Tibial artery (tissue), 4 donors: ENCODE results near the gene ISCA2.
A peak's percentile ranks its signal among the peaks of the same experiment; 100 is the strongest.

ENCODE experiments used
- DNase-seq, 2 donors: peaks; one replicate each; pipeline ENCODE4 v3.0.0-alpha.2; 2019
- H3K27ac ChIP-seq, 2 donors: fragments of 200-600 bp; sonication (generic) in 1 of 2; 1 replicate in 1 of 2; 2 replicates in 1 of 2; pipeline ENCODE4 v1.5.1; 2018 to 2019; ENCODE audit warnings: mild to moderate bottlenecking in 1 of 2
- H3K27me3 ChIP-seq, 2 donors: fragments of 200-600 bp; sonication (generic) in 1 of 2; one replicate each; pipeline versions ENCODE4 v1.5.1 to v1.6.0; 2016 to 2019
- H3K36me3 ChIP-seq, 3 donors: fragments of 200-600 bp; sonication (generic) in 2 of 3; one replicate each; pipeline ENCODE4 v1.5.1; 2016 to 2019; ENCODE audit warnings: mild to moderate bottlenecking in 2 of 3
- H3K4me1 ChIP-seq, 4 donors: fragments of 200-600 bp; sonication (generic) in 2 of 4; 1 replicate in 3 of 4; 2 replicates in 1 of 4; pipeline ENCODE4 v1.5.1; 2016 to 2019
- H3K4me3 ChIP-seq, 2 donors: fragments of 200-600 bp; sonication (generic) in 1 of 2; 1 replicate in 1 of 2; 2 replicates in 1 of 2; pipeline ENCODE4 v1.5.1; 2018 to 2019; ENCODE audit warnings: mild to moderate bottlenecking in 2 of 2
- H3K9me3 ChIP-seq, 3 donors: fragments of 200-600 bp; sonication (generic) in 1 of 3; one replicate each; pipeline ENCODE4 v1.5.1; 2016 to 2019
- intact Hi-C: fragments of 100-400 bp; cut with DNase I; formaldehyde crosslinking; loops from one replicate; pipeline ENCODE4 v1.15.0; 2023; ENCODE audit warnings: low total_unique reads
- TF ChIP-seq, protein P1 (sequence below), 2 experiments: fragments of 200-600 bp in 1 of 2; fragments of 450-650 bp in 1 of 2; IDR thresholded peaks; one replicate each; pipeline ENCODE4 v1.5.1; 2017 to 2019; ENCODE audit warnings: antibody characterized with exemption in 2 of 2, mild to moderate bottlenecking in 1 of 2, moderate library complexity in 1 of 2

The ISCA2 gene

DNA sequence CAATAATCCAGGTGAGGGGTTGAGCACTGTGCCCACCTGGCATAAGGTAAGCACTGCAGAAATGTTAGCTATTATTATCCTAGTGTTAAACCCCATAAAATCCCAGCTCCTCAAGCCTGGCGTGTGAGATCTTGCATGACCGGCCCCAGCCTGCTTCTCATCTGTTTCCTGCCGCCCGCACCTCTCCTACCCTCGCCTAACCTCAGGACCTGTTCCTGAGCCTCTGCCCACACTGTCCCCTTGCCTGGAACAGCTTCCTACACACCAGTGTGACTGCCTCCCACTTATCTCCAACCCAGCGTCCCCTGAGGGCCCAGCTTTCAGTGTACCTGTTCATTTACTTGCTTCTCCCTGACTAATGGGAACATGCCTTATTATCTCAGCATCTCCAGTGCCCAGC lies 24.7 kb downstream of the ISCA2 start:
- Histone ChIP-seq H3K4me3 (no peak overlapping the region), H3K36me3 (peaks cover 38 to 64% (median 49%) of the 10 kb centered on the region in 3 donors), H3K27me3 (no peaks in the 10 kb centered on the region), H3K27ac (no peak overlapping the region), H3K9me3 (no peaks in the 10 kb centered on the region), H3K4me1 (peaks cover 0 to 16% (median 5%) of the 10 kb centered on the region in 4 donors)
- intact Hi-C loops: no loop called here
- peak in 1 of 2 donors; percentile 29 for DNase-seq
- TF ChIP-seq, protein P1, sequence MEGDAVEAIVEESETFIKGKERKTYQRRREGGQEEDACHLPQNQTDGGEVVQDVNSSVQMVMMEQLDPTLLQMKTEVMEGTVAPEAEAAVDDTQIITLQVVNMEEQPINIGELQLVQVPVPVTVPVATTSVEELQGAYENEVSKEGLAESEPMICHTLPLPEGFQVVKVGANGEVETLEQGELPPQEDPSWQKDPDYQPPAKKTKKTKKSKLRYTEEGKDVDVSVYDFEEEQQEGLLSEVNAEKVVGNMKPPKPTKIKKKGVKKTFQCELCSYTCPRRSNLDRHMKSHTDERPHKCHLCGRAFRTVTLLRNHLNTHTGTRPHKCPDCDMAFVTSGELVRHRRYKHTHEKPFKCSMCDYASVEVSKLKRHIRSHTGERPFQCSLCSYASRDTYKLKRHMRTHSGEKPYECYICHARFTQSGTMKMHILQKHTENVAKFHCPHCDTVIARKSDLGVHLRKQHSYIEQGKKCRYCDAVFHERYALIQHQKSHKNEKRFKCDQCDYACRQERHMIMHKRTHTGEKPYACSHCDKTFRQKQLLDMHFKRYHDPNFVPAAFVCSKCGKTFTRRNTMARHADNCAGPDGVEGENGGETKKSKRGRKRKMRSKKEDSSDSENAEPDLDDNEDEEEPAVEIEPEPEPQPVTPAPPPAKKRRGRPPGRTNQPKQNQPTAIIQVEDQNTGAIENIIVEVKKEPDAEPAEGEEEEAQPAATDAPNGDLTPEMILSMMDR (IDR thresholded peaks at IDR 0.05): no peak

DNA sequence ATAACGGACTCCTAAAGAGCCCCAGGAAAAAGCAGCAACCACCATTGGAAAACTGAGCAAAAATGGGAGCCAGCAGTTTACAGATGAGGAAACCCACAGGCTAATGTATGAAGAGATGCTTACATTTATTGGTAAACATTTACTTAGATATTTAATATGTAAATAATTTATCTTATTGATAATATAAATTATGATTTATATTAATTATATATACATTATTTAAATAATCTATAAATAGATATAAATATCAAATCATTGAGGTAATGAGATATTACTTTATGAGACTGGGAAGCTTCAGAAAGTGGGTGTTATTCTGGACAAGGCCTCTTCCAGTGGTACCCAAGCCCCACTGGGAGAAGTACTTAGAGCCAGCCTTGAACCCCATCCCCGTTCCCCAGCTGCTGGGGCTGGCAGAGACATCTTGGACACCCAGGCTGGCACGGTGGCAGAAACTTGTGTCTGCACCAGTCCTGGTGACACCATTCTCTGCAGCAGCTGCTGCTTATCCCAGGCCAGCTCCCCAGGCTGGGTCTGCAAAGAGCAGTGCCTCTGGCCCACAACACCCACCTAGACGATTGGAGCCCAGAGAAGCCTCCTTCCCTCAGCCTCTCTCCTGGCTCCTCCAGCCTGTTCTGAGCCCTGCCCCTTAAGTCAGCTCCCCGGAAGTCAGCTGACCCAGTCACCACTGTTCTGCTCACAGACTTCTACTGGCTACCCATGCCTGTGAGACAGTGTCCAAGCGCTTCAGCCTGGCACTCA lies 25.9 kb downstream of the ISCA2 start:
- intact Hi-C loops: no loop called here
- TF ChIP-seq, protein P1 (IDR thresholded peaks at IDR 0.05): no peak
- H3K4me3 ChIP-seq: no peak overlapping the region
- DNase-seq: peak in 1 of 2 donors; percentile 55
- no peaks in the 10 kb centered on the region for H3K27me3 ChIP-seq
- H3K36me3 ChIP-seq: peaks cover 33 to 66% (median 53%) of the 10 kb centered on the region in 3 donors
- H3K9me3 ChIP-seq: no peaks in the 10 kb centered on the region
- H3K4me1 ChIP-seq: peaks cover 0 to 13% (median 0%) of the 10 kb centered on the region in 4 donors
- no peak overlapping the region for H3K27ac ChIP-seq

DNA sequence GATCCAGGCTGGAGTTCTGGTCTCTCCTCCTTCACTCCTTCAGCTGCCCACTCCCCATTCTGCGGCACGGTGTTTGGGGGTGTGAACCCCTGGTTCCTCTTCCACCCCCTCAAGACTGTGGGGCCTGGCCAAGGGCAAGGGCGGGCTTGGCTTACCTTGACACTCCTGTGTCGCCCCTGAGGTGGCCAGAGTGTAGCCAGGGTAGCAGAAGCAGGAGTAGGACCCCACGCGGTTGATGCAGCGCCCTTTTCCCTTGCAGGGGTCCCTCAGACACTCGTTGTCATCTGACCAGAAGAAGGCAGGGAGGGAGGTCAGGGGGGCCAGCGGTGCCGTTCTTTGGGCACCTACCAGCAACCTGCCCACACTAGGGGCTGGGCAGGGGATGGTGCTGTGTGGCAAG lies 28.2 kb downstream of the ISCA2 start:
- TF ChIP-seq, protein P1 (IDR thresholded peaks at IDR 0.05): no peak
- intact Hi-C loops: no loop called here
- no peaks in the 10 kb centered on the region for H3K9me3 ChIP-seq
- no peak for DNase-seq
- peaks cover 0 to 27% (median 3%) of the 10 kb centered on the region in 4 donors for H3K4me1 ChIP-seq
- H3K27me3 ChIP-seq: no peaks in the 10 kb centered on the region
- peaks cover 23 to 68% (median 50%) of the 10 kb centered on the region in 3 donors for H3K36me3 ChIP-seq
- H3K27ac ChIP-seq: no peak overlapping the region
- H3K4me3 ChIP-seq: no peak overlapping the region

DNA sequence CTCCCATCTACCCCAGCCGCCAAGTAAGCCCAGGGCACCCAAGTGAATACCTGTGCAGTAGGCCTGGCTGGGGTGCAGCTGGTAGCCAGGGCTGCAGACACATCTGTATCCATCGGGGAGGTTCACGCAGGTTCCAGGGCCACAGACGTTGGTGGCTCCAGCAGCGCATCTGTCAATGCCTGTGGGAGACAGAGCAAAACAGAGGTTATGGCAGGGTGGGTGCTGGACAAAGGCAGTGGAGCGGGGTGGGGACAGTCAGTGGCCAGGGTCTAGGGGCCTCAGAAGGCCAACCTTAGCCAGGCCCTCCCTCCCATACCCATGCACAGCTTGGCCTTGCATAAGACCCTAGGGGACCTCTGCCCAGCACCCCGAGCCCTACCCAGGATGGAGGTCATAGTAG lies 29.2 kb downstream of the ISCA2 start:
- Histone ChIP-seq H3K36me3 (peaks cover 20 to 68% (median 49%) of the 10 kb centered on the region in 3 donors), H3K4me1 (peaks cover 0 to 27% (median 3%) of the 10 kb centered on the region in 4 donors), H3K4me3 (no peak overlapping the region), H3K27ac (no peak overlapping the region), H3K9me3 (no peaks in the 10 kb centered on the region), H3K27me3 (no peaks in the 10 kb centered on the region)
- TF ChIP-seq, protein P1 (IDR thresholded peaks at IDR 0.05): no peak
- intact Hi-C loops: no loop called here
- DNase-seq: no peak

DNA sequence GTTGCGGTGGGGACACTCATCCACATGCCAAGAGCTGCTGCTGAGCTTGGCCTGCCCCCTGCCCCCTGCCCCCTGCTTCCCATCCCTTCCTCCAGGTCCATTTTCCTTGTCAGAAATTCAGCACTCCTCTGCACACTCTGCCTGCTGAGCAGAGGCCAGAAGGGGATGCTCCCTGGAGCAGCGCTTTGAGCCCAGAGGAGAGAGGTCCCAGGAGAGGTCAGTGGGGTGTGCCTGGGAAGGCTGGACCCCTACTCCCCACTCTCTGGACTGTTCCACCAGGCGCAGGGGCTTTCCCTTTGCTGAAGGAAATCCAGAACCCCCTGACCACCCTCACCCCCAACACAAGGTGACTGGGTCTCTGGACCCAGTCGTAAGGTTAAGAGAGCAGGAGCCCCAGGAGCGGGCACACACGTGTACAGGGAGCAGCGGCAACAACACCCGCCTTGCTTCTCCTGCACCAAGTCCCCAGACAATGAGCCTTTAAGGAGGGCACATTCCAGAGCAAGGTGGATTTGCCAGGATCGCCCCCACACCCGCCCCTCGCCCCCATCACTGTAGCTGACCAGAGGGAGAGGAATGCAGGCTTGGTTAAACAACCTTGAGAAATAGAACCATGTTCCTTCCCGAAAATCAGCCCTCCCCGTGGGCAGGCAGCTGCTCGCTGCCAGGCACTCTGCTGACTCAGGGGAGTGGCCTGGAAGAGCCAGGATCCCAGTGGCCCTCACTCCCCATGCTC lies 30.7 kb downstream of the ISCA2 start:
- H3K36me3 ChIP-seq: peaks cover 14 to 83% (median 61%) of the 10 kb centered on the region in 3 donors
- no peak for DNase-seq
- no peaks in the 10 kb centered on the region for H3K27me3 ChIP-seq
- H3K9me3 ChIP-seq: no peaks in the 10 kb centered on the region
- H3K4me1 ChIP-seq: peaks cover 0 to 35% (median 3%) of the 10 kb centered on the region in 4 donors
- TF ChIP-seq, protein P1 (IDR thresholded peaks at IDR 0.05): no peak
- H3K4me3 ChIP-seq: no peak overlapping the region
- H3K27ac ChIP-seq: peak overlapping the region; percentile 36 to 43
- intact Hi-C loops: no loop called here
